K562 (cell line): ENCODE measurements around the gene PARP11. TPM values are rescaled to one million over a fixed set of nuclear protein-coding genes. Genes with fewer than 3 reads are reported as not detected.
"Not testable (repeated sequence)": the region's sequence is repeated elsewhere in the genome, so short reads cannot be mapped to it uniquely, and the experiment has no call there.

ENCODE experiments used
- ATAC-seq: fragments of 200-7000 bp; cut with Tn5 transposase; 3 replicates; pipeline ENCODE4 v1.9.1; 2020; ENCODE audit warnings: moderate library complexity
- BruUV-seq: library from RNA; stranded (reverse); fragments of 400-500 nt; replicated peaks from 2 replicates; lab custom pipeline; 2021; lab: Mats Ljungman, UMichigan
- CTCF ChIA-PET: fragments of 300-600 bp; formaldehyde crosslinking; extraction: SDS; loops from one replicate; lab custom pipeline; 2021; ENCODE audit warnings: low intra/inter-chr PET ratio; lab: Yijun Ruan, JAX
- POLR2A ChIA-PET: fragments of 300-600, 350-650 bp; sonication (Branson Sonifier 250); formaldehyde crosslinking; extraction: SDS; loops from one replicate; lab custom pipeline; 2021; ENCODE audit warnings: antibody characterized with exemption, inconsistent platforms; lab: Yijun Ruan, JAX
- DNase-seq, 4 experiments: peaks; one replicate each; pipeline versions ENCODE4 v3.0.0 to v3.0.0-alpha.2; 2011 to 2018; ENCODE audit warnings: low spot score in 3 of 4, mixed read lengths in 3 of 4; ENCODE audit errors: extremely low read depth in 1 of 4
- FAIRE-seq: peaks from 2 replicates; lab custom pipeline; 2011; peaks lifted over from hg19 to GRCh38; lab: Jason Lieb, UNC
- H2AFZ ChIP-seq: 2 replicates; pipeline ENCODE4 v1.6.0; 2011; ENCODE audit warnings: low read depth, low read length, control low read depth, inconsistent platforms
- H3K27ac ChIP-seq: fragments of 200-600 bp; 3 replicates; pipeline ENCODE4 v1.8.0; 2011; ENCODE audit warnings: low read depth, mild to moderate bottlenecking, control low read depth, inconsistent platforms, low read length, moderate library complexity, mixed read lengths; ENCODE audit errors: extremely low read depth
- H3K27me3 ChIP-seq, 2 experiments: fragments of 300-600 bp in 1 of 2; 2 replicates in 1 of 2; 3 replicates in 1 of 2; pipeline versions ENCODE4 v1.6.0 to v1.8.0; 2011; ENCODE audit warnings: inconsistent platforms in 2 of 2, low read length in 2 of 2, mild to moderate bottlenecking in 1 of 2, mixed read lengths in 1 of 2, moderate library complexity in 1 of 2; ENCODE audit not compliant: control insufficient read depth in 2 of 2, insufficient read depth in 2 of 2
- H3K36me3 ChIP-seq: fragments of 300-600 bp; 3 replicates; pipeline ENCODE4 v1.8.0; 2011; ENCODE audit warnings: mild to moderate bottlenecking, low read length, inconsistent platforms; ENCODE audit not compliant: control insufficient read depth, insufficient read depth
- H3K4me1 ChIP-seq, 2 experiments: fragments of 200-600 bp in 1 of 2; replicated peaks in 1 of 2; 2 replicates in 1 of 2; 3 replicates in 1 of 2; pipeline versions ENCODE4 v1.5.1 to v1.8.0; 2011; ENCODE audit warnings: inconsistent platforms in 2 of 2, low read length in 2 of 2, mild to moderate bottlenecking in 1 of 2, mixed read lengths in 1 of 2, moderate library complexity in 1 of 2; ENCODE audit not compliant: control insufficient read depth in 2 of 2, insufficient read depth in 2 of 2
- H3K4me2 ChIP-seq: 2 replicates; pipeline ENCODE4 v1.6.1; 2011; ENCODE audit warnings: low read length, control low read depth, inconsistent platforms, mixed read lengths; ENCODE audit not compliant: insufficient read depth
- H3K4me3 ChIP-seq: fragments of 200-600 bp; sonication (generic), shearing (Covaris generic); 2 replicates; pipeline ENCODE4 v1.5.1; 2016; ENCODE audit warnings: control low read depth, inconsistent platforms
- H3K79me2 ChIP-seq: fragments of 200-600 bp; 3 replicates; pipeline ENCODE4 v1.8.0; 2011; ENCODE audit warnings: low read length, inconsistent platforms; ENCODE audit not compliant: control insufficient read depth, insufficient read depth
- H3K9ac ChIP-seq, 2 experiments: 2 replicates each; pipeline versions ENCODE4 v1.6.0 to v1.6.1; 2011; ENCODE audit warnings: low read depth in 2 of 2, low read length in 2 of 2, control low read depth in 1 of 2, inconsistent platforms in 1 of 2, mild to moderate bottlenecking in 1 of 2, mixed read lengths in 1 of 2; ENCODE audit not compliant: insufficient read depth in 1 of 2
- H3K9me1 ChIP-seq: one replicate; pipeline ENCODE4 v1.6.0; 2011; ENCODE audit warnings: inconsistent platforms, mild to moderate bottlenecking, low read length, moderate library complexity; ENCODE audit not compliant: control insufficient read depth, insufficient read depth
- H3K9me3 ChIP-seq: replicated peaks from 2 replicates; pipeline ENCODE4 v1.5.1; 2011; ENCODE audit warnings: low read depth, low read length, inconsistent platforms; ENCODE audit not compliant: control insufficient read depth, insufficient read depth
- H4K20me1 ChIP-seq: replicated peaks from 2 replicates; pipeline ENCODE4 v1.6.1; 2011; ENCODE audit warnings: low read length, inconsistent platforms, mixed read lengths; ENCODE audit not compliant: control insufficient read depth, insufficient read depth
- GABPB2 ChIP-seq: fragments of 250-450 bp; sonication (Bioruptor Pico); conservative IDR thresholded peaks from 2 replicates; pipeline ENCODE4 v1.5.1; 2021; ENCODE audit warnings: mild to moderate bottlenecking
- LEF1 ChIP-seq: fragments of 450-650 bp; IDR thresholded peaks from 2 replicates; pipeline ENCODE4 v1.6.1; 2016; ENCODE audit warnings: mild to moderate bottlenecking
- SMARCA4 ChIP-seq: fragments of 450-650 bp; IDR thresholded peaks from 2 replicates; pipeline ENCODE4 v1.6.1; 2016
- ZNF445 ChIP-seq: fragments of 250-450 bp; sonication (Bioruptor Pico); IDR thresholded peaks from 2 replicates; pipeline ENCODE4 v1.4.0; 2020; ENCODE audit warnings: low read depth, mild to moderate bottlenecking, moderate library complexity
- WGBS: fragments of 100-300 bp; shearing (Covaris generic); methylation state at CpG from one replicate; pipeline ENCODE4 v1.1.6; 2016; ENCODE audit warnings: low coverage, mixed read lengths; ENCODE audit not compliant: insufficient coverage; ENCODE audit errors: missing lambda C conversion rate; 5-methylcytosine and 5-hydroxymethylcytosine counted together
- in situ Hi-C: fragments of 300-500 bp; cut with MboI; formaldehyde crosslinking; loops from 4 replicates; pipeline ENCODE4 v1.15.0; 2018; ENCODE audit warnings: inconsistent platforms, mixed read lengths
- intact Hi-C: fragments of 100-400 bp; cut with micrococcal nuclease; formaldehyde crosslinking; loops from 2 replicates; pipeline ENCODE4 v1.14.2; 2022
- polyA plus RNA-seq, 8 experiments: library from polyadenylated mRNA; depleted of rRNA in 4 of 8; stranded (reverse) in 5 of 8; unstranded in 3 of 8; fragments of >200 nt; fragmentation: Nextera tagmentation in 2 of 8; fragmentation: Illumina TruSeq in 1 of 8; extraction: Ambion mirVana in 2 of 8; extraction: Trizol in 1 of 8; gene quantifications; 2 replicates each; pipeline versions ENCODE4 v1.2.1 to v1.2.3, GENCODE V29; 2011 to 2014; ENCODE audit warnings: inconsistent platforms in 1 of 8, missing spikeins in 1 of 8
- total RNA-seq, 7 experiments: library from RNA; depleted of rRNA in 6 of 7; stranded (reverse); fragments of >200 nt in 6 of 7; fragmentation: Illumina TruSeq in 2 of 7; extraction: Trizol in 2 of 7; gene quantifications; 2 replicates each; pipeline versions ENCODE4 v1.2.1 to v1.2.3, GENCODE V29; 2011 to 2021; ENCODE audit warnings: low replicate concordance in 1 of 7
- TF ChIP-seq, protein P1 (sequence below): sonication (generic); formaldehyde crosslinking; IDR thresholded peaks from 2 replicates; pipeline ENCODE4 v1.8.0; 2022; ENCODE audit warnings: mild to moderate bottlenecking, missing genetic modification reagents, borderline replicate concordance
- TF ChIP-seq, protein P2 (sequence below): fragments of 450-650 bp; IDR thresholded peaks from 2 replicates; pipeline ENCODE4 v1.6.1; 2016; ENCODE audit warnings: borderline replicate concordance

Gene PARP11
- total and polyA plus RNA-seq, 9 of the 15 experiments (the other 6 are each of a cell fraction or from before 2014, with no cell fraction given): 0.40 to 2.5 (median 1.4) TPM

GRCh38 chr12:3838701-3839548 is 34.3 kb downstream of the PARP11 start:
- BruUV-seq, H4K20me1 ChIP-seq, H3K4me3 ChIP-seq, H3K9me1 ChIP-seq, intact Hi-C loops, H3K27ac ChIP-seq, H3K4me2 ChIP-seq, H3K9me3 ChIP-seq, DNase-seq, H3K4me1 ChIP-seq, in situ Hi-C loops, H3K9ac ChIP-seq, H3K27me3 ChIP-seq, H3K36me3 ChIP-seq, H3K79me2 ChIP-seq, H2AFZ ChIP-seq, FAIRE-seq, POLR2A ChIA-PET: not testable (repeated sequence)
- CTCF ChIA-PET: interaction anchor here (0.7 kb wide), 1 partner anchor 50 kb away, joined by 3 read pairs; no protein-coding TSS in a partner anchor
- WGBS: 13% methylated on average over 4 of the region's 98 CpGs
- 0 out of 3 replicates have a peak, but pooled peaks have one; percentile 32 for ATAC-seq

- 0% methylated on average over 1 of the region's 1 CpG for WGBS
- H3K79me2 ChIP-seq: no peaks in the 10 kb centered on the region
- no peak for DNase-seq
- H3K27ac ChIP-seq: no peak overlapping the region
- H4K20me1 ChIP-seq: no peaks in the 10 kb centered on the region
- ChIA-PET POLR2A (no interaction called here), CTCF (no interaction called here)
- no peaks in the 10 kb centered on the region for H3K36me3 ChIP-seq
- no peaks in the 10 kb centered on the region for H3K27me3 ChIP-seq
- H3K9me3 ChIP-seq: no peaks in the 10 kb centered on the region
- H2AFZ ChIP-seq: no peak overlapping the region
- H3K9me1 ChIP-seq: no peaks in the 10 kb centered on the region
- H3K4me1 ChIP-seq: no peaks in the 10 kb centered on the region
- no peak overlapping the region for H3K4me2 ChIP-seq
- no peak for ATAC-seq
- TF ChIP-seq SMARCA4: no peak
- no peak for TF ChIP-seq GABPB2 (CRISPR knock-in tag)
- TF ChIP-seq, protein P1, sequence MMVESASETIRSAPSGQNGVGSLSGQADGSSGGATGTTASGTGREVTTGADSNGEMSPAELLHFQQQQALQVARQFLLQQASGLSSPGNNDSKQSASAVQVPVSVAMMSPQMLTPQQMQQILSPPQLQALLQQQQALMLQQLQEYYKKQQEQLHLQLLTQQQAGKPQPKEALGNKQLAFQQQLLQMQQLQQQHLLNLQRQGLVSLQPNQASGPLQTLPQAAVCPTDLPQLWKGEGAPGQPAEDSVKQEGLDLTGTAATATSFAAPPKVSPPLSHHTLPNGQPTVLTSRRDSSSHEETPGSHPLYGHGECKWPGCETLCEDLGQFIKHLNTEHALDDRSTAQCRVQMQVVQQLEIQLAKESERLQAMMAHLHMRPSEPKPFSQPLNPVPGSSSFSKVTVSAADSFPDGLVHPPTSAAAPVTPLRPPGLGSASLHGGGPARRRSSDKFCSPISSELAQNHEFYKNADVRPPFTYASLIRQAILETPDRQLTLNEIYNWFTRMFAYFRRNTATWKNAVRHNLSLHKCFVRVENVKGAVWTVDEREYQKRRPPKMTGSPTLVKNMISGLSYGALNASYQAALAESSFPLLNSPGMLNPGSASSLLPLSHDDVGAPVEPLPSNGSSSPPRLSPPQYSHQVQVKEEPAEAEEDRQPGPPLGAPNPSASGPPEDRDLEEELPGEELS (CRISPR knock-in tag): no peak
- TF ChIP-seq, protein P2, sequence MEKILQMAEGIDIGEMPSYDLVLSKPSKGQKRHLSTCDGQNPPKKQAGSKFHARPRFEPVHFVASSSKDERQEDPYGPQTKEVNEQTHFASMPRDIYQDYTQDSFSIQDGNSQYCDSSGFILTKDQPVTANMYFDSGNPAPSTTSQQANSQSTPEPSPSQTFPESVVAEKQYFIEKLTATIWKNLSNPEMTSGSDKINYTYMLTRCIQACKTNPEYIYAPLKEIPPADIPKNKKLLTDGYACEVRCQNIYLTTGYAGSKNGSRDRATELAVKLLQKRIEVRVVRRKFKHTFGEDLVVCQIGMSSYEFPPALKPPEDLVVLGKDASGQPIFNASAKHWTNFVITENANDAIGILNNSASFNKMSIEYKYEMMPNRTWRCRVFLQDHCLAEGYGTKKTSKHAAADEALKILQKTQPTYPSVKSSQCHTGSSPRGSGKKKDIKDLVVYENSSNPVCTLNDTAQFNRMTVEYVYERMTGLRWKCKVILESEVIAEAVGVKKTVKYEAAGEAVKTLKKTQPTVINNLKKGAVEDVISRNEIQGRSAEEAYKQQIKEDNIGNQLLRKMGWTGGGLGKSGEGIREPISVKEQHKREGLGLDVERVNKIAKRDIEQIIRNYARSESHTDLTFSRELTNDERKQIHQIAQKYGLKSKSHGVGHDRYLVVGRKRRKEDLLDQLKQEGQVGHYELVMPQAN: no peak
- TF ChIP-seq ZNF445 (CRISPR knock-in tag): no peak
- TF ChIP-seq LEF1: no peak
- TF ChIP-seq, all 486 proteins: peak for 0
- in situ Hi-C loops: no loop called here
- Histone ChIP-seq H3K4me3 (no peak overlapping the region), H3K9ac (no peak overlapping the region)
- FAIRE-seq: no peak
- intact Hi-C loops: no loop called here
- no TSS peak for BruUV-seq
Observed at GRCh38 chr12:3838076-3838475, 35.1 kb downstream of the PARP11 start.
